PFSK-1 (cell line): Measurements from ENCODE around the gene RDH12.

ENCODE experiments used
- FOXP2 ChIP-seq: optimal IDR thresholded peaks from 2 replicates; pipeline ENCODE3; 2011; ENCODE audit warnings: borderline replicate concordance, control low read depth, inconsistent platforms; ENCODE audit not compliant: insufficient read depth; ENCODE audit errors: extremely low read length, extremely low read depth
- POLR2AphosphoS5 ChIP-seq: IDR thresholded peaks from 2 replicates; pipeline ENCODE4 v1.6.1; 2012; ENCODE audit warnings: low read depth, mild to moderate bottlenecking, control low read depth, low read length, moderate library complexity
- SIN3A ChIP-seq: IDR thresholded peaks from 2 replicates; pipeline ENCODE4 v1.6.1; 2012; ENCODE audit warnings: mild to moderate bottlenecking, low read length, moderate library complexity, borderline replicate concordance; ENCODE audit not compliant: insufficient read depth
- TAF1 ChIP-seq: IDR thresholded peaks from 2 replicates; pipeline ENCODE4 v1.6.1; 2012; ENCODE audit warnings: low read length, control low read depth, borderline replicate concordance; ENCODE audit not compliant: insufficient read depth
- TF ChIP-seq, protein P1 (sequence below), 2 experiments: IDR thresholded peaks; 2 replicates each; pipeline versions ENCODE4 v1.6.1 to v1.8.0; 2011 to 2012; ENCODE audit warnings: low read depth in 2 of 2, low read length in 2 of 2, control low read depth in 1 of 2, inconsistent platforms in 1 of 2, mild to moderate bottlenecking in 1 of 2, moderate library complexity in 1 of 2; ENCODE audit not compliant: insufficient read depth in 1 of 2

The RDH12 gene

DNA sequence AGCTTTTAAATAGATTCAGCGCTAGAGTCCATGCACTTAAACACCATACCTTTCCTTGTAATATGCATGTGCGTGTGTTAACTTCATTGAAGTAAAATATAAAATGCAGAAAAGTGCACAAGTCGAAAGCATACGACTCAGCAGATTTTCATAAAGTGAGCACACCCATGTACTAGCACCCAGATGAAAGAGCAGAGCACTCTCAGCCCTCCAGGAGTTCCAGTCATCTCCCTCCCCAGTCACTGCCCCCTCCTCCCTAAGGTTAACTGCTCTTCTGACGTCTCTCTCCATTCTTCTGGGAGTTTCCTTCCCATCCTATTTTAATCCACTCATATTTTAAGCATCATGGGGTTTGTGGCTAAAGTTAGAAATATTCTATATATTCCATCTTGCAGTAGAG lies 20.2 kb downstream of the RDH12 start:
- TF ChIP-seq POLR2AphosphoS5 (no peak), SIN3A (no peak), TAF1 (no peak), FOXP2 (no peak)
- TF ChIP-seq, protein P1, sequence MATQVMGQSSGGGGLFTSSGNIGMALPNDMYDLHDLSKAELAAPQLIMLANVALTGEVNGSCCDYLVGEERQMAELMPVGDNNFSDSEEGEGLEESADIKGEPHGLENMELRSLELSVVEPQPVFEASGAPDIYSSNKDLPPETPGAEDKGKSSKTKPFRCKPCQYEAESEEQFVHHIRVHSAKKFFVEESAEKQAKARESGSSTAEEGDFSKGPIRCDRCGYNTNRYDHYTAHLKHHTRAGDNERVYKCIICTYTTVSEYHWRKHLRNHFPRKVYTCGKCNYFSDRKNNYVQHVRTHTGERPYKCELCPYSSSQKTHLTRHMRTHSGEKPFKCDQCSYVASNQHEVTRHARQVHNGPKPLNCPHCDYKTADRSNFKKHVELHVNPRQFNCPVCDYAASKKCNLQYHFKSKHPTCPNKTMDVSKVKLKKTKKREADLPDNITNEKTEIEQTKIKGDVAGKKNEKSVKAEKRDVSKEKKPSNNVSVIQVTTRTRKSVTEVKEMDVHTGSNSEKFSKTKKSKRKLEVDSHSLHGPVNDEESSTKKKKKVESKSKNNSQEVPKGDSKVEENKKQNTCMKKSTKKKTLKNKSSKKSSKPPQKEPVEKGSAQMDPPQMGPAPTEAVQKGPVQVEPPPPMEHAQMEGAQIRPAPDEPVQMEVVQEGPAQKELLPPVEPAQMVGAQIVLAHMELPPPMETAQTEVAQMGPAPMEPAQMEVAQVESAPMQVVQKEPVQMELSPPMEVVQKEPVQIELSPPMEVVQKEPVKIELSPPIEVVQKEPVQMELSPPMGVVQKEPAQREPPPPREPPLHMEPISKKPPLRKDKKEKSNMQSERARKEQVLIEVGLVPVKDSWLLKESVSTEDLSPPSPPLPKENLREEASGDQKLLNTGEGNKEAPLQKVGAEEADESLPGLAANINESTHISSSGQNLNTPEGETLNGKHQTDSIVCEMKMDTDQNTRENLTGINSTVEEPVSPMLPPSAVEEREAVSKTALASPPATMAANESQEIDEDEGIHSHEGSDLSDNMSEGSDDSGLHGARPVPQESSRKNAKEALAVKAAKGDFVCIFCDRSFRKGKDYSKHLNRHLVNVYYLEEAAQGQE (IDR thresholded peaks at IDR 0.05; ENCODE audit: insufficient read depth in 1 of 2, low read depth in 2 of 2, low read length in 2 of 2), result no peak

DNA sequence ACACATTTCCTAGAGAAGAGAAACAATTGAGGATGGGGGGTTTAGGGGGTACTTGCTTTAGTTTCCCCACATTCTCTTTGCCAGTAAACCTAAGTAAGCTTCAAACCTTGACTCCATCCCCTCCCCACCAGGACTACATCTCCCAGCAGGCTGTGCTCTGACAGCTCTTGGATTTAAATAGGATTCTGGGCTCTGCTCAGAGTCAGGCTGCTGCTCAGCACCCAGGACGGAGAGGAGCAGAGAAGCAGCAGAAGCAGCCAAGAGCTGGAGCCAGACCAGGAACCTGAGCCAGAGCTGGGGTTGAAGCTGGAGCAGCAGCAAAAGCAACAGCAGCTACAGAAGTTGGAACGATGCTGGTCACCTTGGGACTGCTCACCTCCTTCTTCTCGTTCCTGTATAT lies 20.6 kb downstream of the RDH12 start:
- no peak for TF ChIP-seq TAF1

DNA sequence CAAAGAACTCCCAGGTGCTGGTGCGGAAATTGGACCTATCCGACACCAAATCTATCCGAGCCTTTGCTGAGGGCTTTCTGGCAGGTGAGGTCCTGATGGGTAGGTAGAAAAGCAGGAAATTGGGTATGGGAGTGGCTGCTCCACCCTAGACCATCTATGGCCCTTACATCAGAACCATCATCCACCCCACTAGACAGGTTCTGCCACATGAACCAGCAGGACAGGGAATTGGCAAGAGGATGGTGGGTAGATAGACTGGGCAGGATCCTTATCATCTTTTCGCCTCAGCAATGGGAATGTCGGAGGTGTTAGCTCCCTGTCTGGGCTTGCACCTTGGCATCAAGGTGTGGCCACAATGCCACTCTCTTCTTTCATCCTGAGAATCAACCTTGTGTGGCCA lies 23.5 kb downstream of the RDH12 start:
- TF ChIP-seq SIN3A (no peak), FOXP2 (no peak), TAF1 (no peak), POLR2AphosphoS5 (no peak)
- TF ChIP-seq, protein P1 (IDR thresholded peaks at IDR 0.05; ENCODE audit: insufficient read depth in 1 of 2, low read depth in 2 of 2, low read length in 2 of 2), result no peak

DNA sequence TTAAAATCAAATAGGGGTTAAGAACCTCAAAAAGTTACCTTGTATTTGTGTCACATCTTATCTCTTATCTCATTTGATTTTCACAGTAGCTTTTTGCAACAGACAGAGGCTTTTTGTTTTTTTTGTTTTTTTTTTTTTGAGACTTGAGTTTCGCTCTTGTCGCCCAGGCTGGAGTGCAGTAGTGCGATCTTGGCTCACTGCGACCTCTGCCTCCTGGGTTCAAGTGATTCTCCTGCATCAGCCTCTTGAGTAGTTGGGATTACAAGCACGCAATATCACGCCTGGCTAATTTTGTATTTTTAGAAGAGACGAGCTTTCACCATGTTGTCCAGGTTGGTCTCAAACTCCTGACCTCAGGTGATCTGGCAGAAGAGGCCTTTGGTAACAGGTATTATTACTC lies 25.7 kb downstream of the RDH12 start:
- TF ChIP-seq TAF1, result no peak
- TF ChIP-seq FOXP2, result no peak
- no peak for TF ChIP-seq SIN3A
- TF ChIP-seq, protein P1 (IDR thresholded peaks at IDR 0.05; ENCODE audit: insufficient read depth in 1 of 2, low read depth in 2 of 2, low read length in 2 of 2), result no peak
- no peak for TF ChIP-seq POLR2AphosphoS5

DNA sequence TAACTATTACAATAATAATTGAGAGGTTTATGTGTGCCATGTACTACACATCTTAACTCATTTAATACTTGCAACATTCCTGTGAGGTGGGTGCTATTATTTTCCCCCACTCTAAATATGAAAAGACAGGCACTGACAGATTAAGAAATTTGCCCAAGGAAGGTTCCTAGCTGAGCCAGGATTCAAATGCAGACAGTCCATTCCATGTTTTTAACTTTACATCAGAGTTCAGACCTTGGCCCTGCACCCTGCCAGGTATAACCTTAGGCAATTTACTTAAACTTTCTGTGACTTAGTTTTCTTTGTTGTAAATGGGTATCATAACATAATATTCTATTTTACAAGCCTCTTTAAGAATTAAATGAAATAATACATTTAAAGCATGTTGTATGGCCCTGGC lies 26.6 kb downstream of the RDH12 start:
- no peak for TF ChIP-seq TAF1

DNA sequence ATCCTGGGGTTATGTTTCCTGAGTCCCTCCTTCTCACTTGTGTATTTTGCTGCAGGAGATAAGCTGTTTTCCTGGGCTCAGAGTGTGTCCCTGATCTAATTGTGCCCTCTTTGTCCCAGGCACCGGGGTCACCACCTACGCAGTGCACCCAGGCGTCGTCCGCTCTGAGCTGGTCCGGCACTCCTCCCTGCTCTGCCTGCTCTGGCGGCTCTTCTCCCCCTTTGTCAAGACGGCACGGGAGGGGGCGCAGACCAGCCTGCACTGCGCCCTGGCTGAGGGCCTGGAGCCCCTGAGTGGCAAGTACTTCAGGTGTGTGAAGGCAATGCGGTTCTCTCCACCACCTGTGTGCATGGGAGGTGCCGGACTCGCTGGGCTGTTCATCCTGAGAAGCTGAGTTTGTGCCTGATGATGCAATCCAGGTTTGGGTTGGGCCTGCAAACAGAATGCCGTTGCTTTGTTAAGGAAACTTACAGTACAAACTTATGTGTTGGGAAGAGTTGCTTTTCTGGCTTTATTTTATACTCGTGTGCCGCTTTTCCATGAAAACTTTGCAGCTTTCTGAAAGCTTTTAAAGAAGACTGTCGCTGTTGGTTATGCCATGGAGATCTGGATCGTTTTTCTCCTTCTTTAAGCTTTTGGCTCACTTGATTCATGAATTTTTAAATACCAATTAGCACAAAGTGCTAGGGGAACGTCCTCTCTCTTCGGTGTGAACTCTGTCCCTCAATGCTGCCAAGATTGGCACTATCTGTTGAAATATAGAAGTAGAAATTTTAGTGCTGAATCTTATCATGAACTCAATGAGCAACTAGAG lies 27.6 kb downstream of the RDH12 start:
- TF ChIP-seq POLR2AphosphoS5 (no peak), TAF1 (no peak), SIN3A (no peak), FOXP2 (no peak)
- TF ChIP-seq, protein P1 (IDR thresholded peaks at IDR 0.05; ENCODE audit: insufficient read depth in 1 of 2, low read depth in 2 of 2, low read length in 2 of 2), result no peak
